Lower leg skin (tissue), 4 donors: ENCODE measurements around the gene MRPL33. TPM values are rescaled to one million over a fixed set of nuclear protein-coding genes. Genes with fewer than 3 reads are reported as not detected.

Experiments used
- DNase-seq, 2 donors: peaks; one replicate each; pipeline ENCODE4 v3.0.0-alpha.2; 2019; ENCODE audit warnings: low spot score in 2 of 2
- H3K4me3 ChIP-seq: fragments of 200-600 bp; sonication (generic); 2 replicates; pipeline ENCODE4 v1.5.1; 2017; ENCODE audit warnings: mild to moderate bottlenecking, low read depth; ENCODE audit not compliant: poor library complexity, severe bottlenecking
- CTCF ChIP-seq, 3 donors: fragments of 450-650 bp; IDR thresholded peaks; one replicate each; pipeline ENCODE4 v1.5.1; 2016; ENCODE audit warnings: antibody characterized with exemption in 3 of 3, mild to moderate bottlenecking in 3 of 3, moderate library complexity in 2 of 3
- POLR2A ChIP-seq, 2 donors: fragments of 450-650 bp; IDR thresholded peaks; one replicate each; pipeline ENCODE4 v1.6.1; 2016 to 2017; ENCODE audit warnings: antibody characterized with exemption in 2 of 2, mild to moderate bottlenecking in 1 of 2, moderate library complexity in 1 of 2
- WGBS, 2 donors: methylation state at CpG; one replicate each; pipeline ENCODE4 v1.1.5; 2018; 5-methylcytosine and 5-hydroxymethylcytosine counted together
- intact Hi-C: fragments of 100-400 bp; cut with DNase I; formaldehyde crosslinking; loops from one replicate; pipeline ENCODE4 v1.15.0; 2023; ENCODE audit warnings: low total_unique reads
- total RNA-seq, 4 donors: library from RNA; depleted of rRNA; stranded (reverse); fragments of >200 nt; gene quantifications; one replicate each; pipeline ENCODE4 v1.1.0, GENCODE V29; 2016

The MRPL33 gene
- total RNA-seq, 4 donors from 2014 or later = 43.3 to 64.9 (median 54.5) TPM

GRCh38 chr2:27795093-27795834 is 23.7 kb downstream of the MRPL33 start:
- no peak for DNase-seq
- TF ChIP-seq POLR2A (IDR thresholded peaks at IDR 0.05) (no peak), CTCF (IDR thresholded peaks at IDR 0.05) (no peak)
- WGBS, 2 donors = 81 to 85% methylated on average over 8 of the region's 8 CpGs
- intact Hi-C loops = no loop called here
- H3K4me3 ChIP-seq = no peak overlapping the region

- 35 to 42% methylated on average over 4 of the region's 4 CpGs for WGBS, 2 donors
- TF ChIP-seq CTCF (IDR thresholded peaks at IDR 0.05) (no peak), POLR2A (IDR thresholded peaks at IDR 0.05) (no peak)
- no peak overlapping the region for H3K4me3 ChIP-seq
- no peak for DNase-seq
- intact Hi-C loops = no loop called here
Observed at GRCh38 chr2:27795868-27796277, 24.4 kb downstream of the MRPL33 start.

GRCh38 chr2:27796791-27797765 is 25.6 kb downstream of the MRPL33 start:
- TF ChIP-seq POLR2A (IDR thresholded peaks at IDR 0.05) (no peak), CTCF (IDR thresholded peaks at IDR 0.05) (no peak)
- 83% methylated on average over 11 of the region's 11 CpGs for WGBS, 2 donors
- no peak for DNase-seq
- intact Hi-C loops = no loop called here
- no peak overlapping the region for H3K4me3 ChIP-seq

GRCh38 chr2:27797841-27798240 is 26.3 kb downstream of the MRPL33 start:
- TF ChIP-seq CTCF (IDR thresholded peaks at IDR 0.05) (no peak), POLR2A (IDR thresholded peaks at IDR 0.05) (no peak)
- no peak overlapping the region for H3K4me3 ChIP-seq
- intact Hi-C loops = no loop called here
- no peak for DNase-seq
- 90 to 96% methylated on average over 4 of the region's 4 CpGs for WGBS, 2 donors

GRCh38 chr2:27798486-27798885 is 27.0 kb downstream of the MRPL33 start:
- no peak for TF ChIP-seq CTCF (IDR thresholded peaks at IDR 0.05)
- DNase-seq = no peak
- intact Hi-C loops = no loop called here
- H3K4me3 ChIP-seq = no peak overlapping the region
- 87 to 94% methylated on average over 7 of the region's 7 CpGs for whole genome bisulfite sequencing, 2 donors
